Body of pancreas (tissue), 4 donors: ENCODE results near the gene PCNX1. TPM values are rescaled to one million over a fixed set of nuclear protein-coding genes. Genes with fewer than 3 reads are reported as not detected.
"Not testable (repeated sequence)": the region's sequence is repeated elsewhere in the genome, so short reads cannot be mapped to it uniquely, and the experiment has no call there.

ENCODE experiments used
- ATAC-seq: fragments of 150-250 bp; one replicate; pipeline ENCODE4 v1.9.1; 2016
- DNase-seq, 4 donors: peaks; one replicate each; pipeline ENCODE4 v3.0.0-alpha.2; 2019
- H3K27ac ChIP-seq, 4 donors: fragments of 200-600 bp; sonication (generic); 1 replicate in 3 of 4; 2 replicates in 1 of 4; pipeline versions ENCODE4 v1.5.1 to v1.6.1; 2016 to 2019; ENCODE audit warnings: mild to moderate bottlenecking in 1 of 4, mixed read lengths in 1 of 4, moderate library complexity in 1 of 4
- H3K27me3 ChIP-seq, 2 donors: fragments of 200-600 bp; sonication (generic); one replicate each; pipeline ENCODE4 v1.6.0; 2016; ENCODE audit warnings: mild to moderate bottlenecking in 1 of 2
- H3K36me3 ChIP-seq, 2 donors: fragments of 200-600 bp; sonication (generic); replicated peaks in 1 of 2; 2 replicates each; pipeline ENCODE4 v1.5.1; 2016; ENCODE audit warnings: low read depth in 2 of 2; ENCODE audit not compliant: insufficient read depth in 1 of 2
- H3K4me1 ChIP-seq: fragments of 200-600 bp; sonication (generic); one replicate; pipeline ENCODE4 v1.6.0; 2016
- H3K4me3 ChIP-seq, 2 donors: fragments of 200-600 bp; sonication (generic); 1 replicate in 1 of 2; 2 replicates in 1 of 2; pipeline ENCODE4 v1.5.1; 2016 to 2019
- H3K9me3 ChIP-seq, 3 donors: fragments of 200-600 bp; sonication (generic); 1 replicate in 2 of 3; 2 replicates in 1 of 3; pipeline ENCODE4 v1.5.1; 2016
- CTCF ChIP-seq, 7 experiments: fragments of 450-650 bp in 4 of 7; fragments of 200-600 bp in 3 of 7; sonication (generic) in 3 of 7; IDR thresholded peaks; one replicate each; pipeline ENCODE4 v1.5.1; 2016 to 2019; ENCODE audit warnings: antibody characterized with exemption in 7 of 7
- POLR2A ChIP-seq, 3 donors: fragments of 450-650 bp; IDR thresholded peaks; one replicate each; pipeline ENCODE4 v1.6.1; 2016; ENCODE audit warnings: antibody characterized with exemption in 3 of 3, mild to moderate bottlenecking in 2 of 3
- WGBS, 2 donors: methylation state at CpG; one replicate each; pipeline ENCODE4 v1.1.5; 2017; 5-methylcytosine and 5-hydroxymethylcytosine counted together
- intact Hi-C: fragments of 100-400 bp; cut with DNase I; formaldehyde crosslinking; loops from one replicate; pipeline ENCODE4 v1.15.1; 2023
- total RNA-seq, 2 donors: library from RNA; depleted of rRNA; stranded (reverse); fragments of >200 nt; gene quantifications; one replicate each; pipeline ENCODE4 v1.1.0, GENCODE V29; 2016

PCNX1 gene
- total RNA-seq, 2 donors from 2014 or later = 25.4 to 94.3 TPM

- ATAC-seq (no peak), DNase-seq (no peak)
- no peaks in the 10 kb centered on the region for H3K36me3 ChIP-seq
- H3K27me3 ChIP-seq = no peaks in the 10 kb centered on the region
- no peak overlapping the region for H3K27ac ChIP-seq
- intact Hi-C loops = no loop called here
- 60% methylated on average over 4 of the region's 4 CpGs for WGBS, 2 donors
- H3K4me1 ChIP-seq = no peaks in the 10 kb centered on the region
- no peaks in the 10 kb centered on the region for H3K9me3 ChIP-seq
- H3K4me3 ChIP-seq = no peak overlapping the region
- TF ChIP-seq CTCF (IDR thresholded peaks at IDR 0.05) (no peak), POLR2A (IDR thresholded peaks at IDR 0.05) (no peak)
These were observed 105.6 kb downstream of the PCNX1 start for GRCh38 chr14:71012888-71013287.

GRCh38 chr14:71013551-71014192, 106.4 kb downstream of the PCNX1 start:
- H3K27ac ChIP-seq = no peak overlapping the region
- no peak overlapping the region for H3K4me3 ChIP-seq
- no peaks in the 10 kb centered on the region for H3K4me1 ChIP-seq
- H3K36me3 ChIP-seq = no peaks in the 10 kb centered on the region
- DNase-seq (no peak), ATAC-seq (no peak)
- no peaks in the 10 kb centered on the region for H3K9me3 ChIP-seq
- no peaks in the 10 kb centered on the region for H3K27me3 ChIP-seq
- WGBS, 2 donors = 0 to 53% methylated on average over 1 of the region's 1 CpG
- no peak for TF ChIP-seq POLR2A (IDR thresholded peaks at IDR 0.05)
- TF ChIP-seq CTCF (IDR thresholded peaks at IDR 0.05) = no peak
- intact Hi-C loops = no loop called here

- H3K4me1 ChIP-seq, H3K27ac ChIP-seq, DNase-seq, ATAC-seq, H3K4me3 ChIP-seq, H3K27me3 ChIP-seq, intact Hi-C loops, H3K36me3 ChIP-seq, H3K9me3 ChIP-seq: not testable (repeated sequence)
- 100% methylated on average over 3 of the region's 3 CpGs for WGBS, 2 donors
These were observed 112.7 kb downstream of the PCNX1 start for GRCh38 chr14:71019917-71020316.

- no peak overlapping the region for H3K27ac ChIP-seq
- DNase-seq = no peak
- H3K36me3 ChIP-seq = no peaks in the 10 kb centered on the region
- no peak overlapping the region for H3K4me3 ChIP-seq
- H3K4me1 ChIP-seq = no peaks in the 10 kb centered on the region
- TF ChIP-seq POLR2A (IDR thresholded peaks at IDR 0.05) (no peak), CTCF (IDR thresholded peaks at IDR 0.05) (no peak)
- H3K9me3 ChIP-seq = no peaks in the 10 kb centered on the region
- no peaks in the 10 kb centered on the region for H3K27me3 ChIP-seq
- ATAC-seq = no peak
- intact Hi-C loops = no loop called here
- WGBS, 2 donors = 50 to 66% methylated on average over 1 of the region's 1 CpG
These were observed 114.2 kb downstream of the PCNX1 start for GRCh38 chr14:71021347-71022011.

GRCh38 chr14:71022012-71022869, 115.0 kb downstream of the PCNX1 start:
- ATAC-seq (no peak), DNase-seq (no peak)
- Histone ChIP-seq H3K36me3 (no peaks in the 10 kb centered on the region), H3K27me3 (no peaks in the 10 kb centered on the region), H3K4me3 (no peak overlapping the region), H3K9me3 (no peaks in the 10 kb centered on the region), H3K27ac (no peak overlapping the region), H3K4me1 (no peaks in the 10 kb centered on the region)
- TF ChIP-seq POLR2A (IDR thresholded peaks at IDR 0.05) = no peak
- no peak for TF ChIP-seq CTCF (IDR thresholded peaks at IDR 0.05)
- intact Hi-C loops = no loop called here
- WGBS, 2 donors = 60 to 65% methylated on average over 3 of the region's 3 CpGs
